Superior temporal gyrus (tissue), 1 donor: ENCODE data around the gene KMO.
A peak's percentile ranks its signal among the peaks of the same experiment; 100 is the strongest.

Experiments
- DNase-seq: peaks from one replicate; pipeline ENCODE4 v3.0.0-alpha.2; 2016; ENCODE audit errors: extremely low spot score

KMO gene

GRCh38 chr1:241532162-241532531 is at the start of gene KMO:
Gene KMO, plus strand, starts transcription at chr1:241532378. Its CDS starts 67 bp downstream, at chr1:241532445.
- DNase-seq = no peak

- DNase-seq = no peak
Measured at GRCh38 chr1:241482761-241483250, 49.4 kb upstream of the KMO start.

GRCh38 chr1:241485145-241485544 is 47.0 kb upstream of the KMO start:
- no peak for DNase-seq

- DNase-seq = no peak
Measured at GRCh38 chr1:241485554-241485992, 46.6 kb upstream of the KMO start.

GRCh38 chr1:241488739-241489138 is 43.4 kb upstream of the KMO start:
- no peak for DNase-seq

- DNase-seq = no peak
Measured at GRCh38 chr1:241495741-241496140, 36.4 kb upstream of the KMO start.

GRCh38 chr1:241499910-241500309 is 32.3 kb upstream of the KMO start:
- DNase-seq = peak; percentile 74

GRCh38 chr1:241503444-241503843 is 28.7 kb upstream of the KMO start:
- DNase-seq = no peak

GRCh38 chr1:241507189-241507863 is 24.9 kb upstream of the KMO start:
- DNase-seq = no peak

GRCh38 chr1:241513378-241513777 is 18.8 kb upstream of the KMO start:
- DNase-seq = no peak

GRCh38 chr1:241518476-241519307 is 13.5 kb upstream of the KMO start:
- no peak for DNase-seq

- DNase-seq = peak; percentile 99
Measured at GRCh38 chr1:241519308-241520079, 12.7 kb upstream of the KMO start, which contains the start of gene FH. Gene FH, minus strand, starts transcription at chr1:241519755. Its CDS starts 33 bp downstream, at chr1:241519722.

- DNase-seq = no peak
Measured at GRCh38 chr1:241520080-241520465, 12.1 kb upstream of the KMO start.

GRCh38 chr1:241521718-241522117 is 10.5 kb upstream of the KMO start:
- no peak for DNase-seq

GRCh38 chr1:241525026-241525425 is 7.2 kb upstream of the KMO start:
- no peak for DNase-seq

GRCh38 chr1:241527146-241527545 is 5.0 kb upstream of the KMO start:
- no peak for DNase-seq

GRCh38 chr1:241531195-241532161 is 700 bp upstream of the KMO start:
- DNase-seq = peak; percentile 90

- no peak for DNase-seq
Measured at GRCh38 chr1:241532864-241533263, 686 bp downstream of the KMO start.

- DNase-seq = no peak
Measured at GRCh38 chr1:241533326-241534115, 1.3 kb downstream of the KMO start.

- DNase-seq = no peak
Measured at GRCh38 chr1:241536304-241536703, 4.1 kb downstream of the KMO start.
